Right lobe of liver (tissue), 4 donors: ENCODE data around the gene ABHD11.

Experiments
- POLR2A ChIP-seq: fragments of 450-650 bp; IDR thresholded peaks from one replicate; pipeline ENCODE4 v1.6.1; 2017; ENCODE audit warnings: antibody characterized with exemption, mild to moderate bottlenecking
- TF ChIP-seq, protein P1 (sequence below), 4 donors: fragments of 200-600 bp in 3 of 4; fragments of 450-650 bp in 1 of 4; IDR thresholded peaks; one replicate each; pipeline versions ENCODE4 v1.5.1 to v1.8.0; 2016 to 2022; ENCODE audit warnings: antibody characterized with exemption in 4 of 4, mild to moderate bottlenecking in 2 of 4
- donor health status: DM: no; HTN: no; CAD: no.
- donor health status: DM: no; HTN: no; CAD: no.
- donor health status: DM: no; HTN: yes; CAD: no.

DNA sequence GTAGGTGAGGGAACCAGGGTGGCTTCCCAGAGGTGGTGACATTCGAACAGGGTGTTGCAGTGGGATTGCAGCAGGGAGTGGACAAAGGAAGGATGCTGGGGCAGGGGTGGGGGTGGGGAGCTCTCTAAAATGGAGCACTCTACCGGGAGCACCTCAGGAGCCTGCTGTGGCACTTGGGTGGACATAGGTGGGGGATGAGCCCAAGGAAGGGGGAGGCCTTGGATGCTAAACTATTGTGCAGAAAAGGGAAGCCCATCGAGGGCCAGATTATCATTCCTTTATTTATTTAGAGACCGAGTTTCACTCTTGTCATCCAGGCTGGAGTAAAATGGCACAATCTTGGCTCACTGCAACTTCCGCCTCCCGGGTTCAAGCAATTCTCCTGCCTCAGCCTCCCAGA lies 15.8 kb downstream of the ABHD11 start:
- TF ChIP-seq, protein P1, sequence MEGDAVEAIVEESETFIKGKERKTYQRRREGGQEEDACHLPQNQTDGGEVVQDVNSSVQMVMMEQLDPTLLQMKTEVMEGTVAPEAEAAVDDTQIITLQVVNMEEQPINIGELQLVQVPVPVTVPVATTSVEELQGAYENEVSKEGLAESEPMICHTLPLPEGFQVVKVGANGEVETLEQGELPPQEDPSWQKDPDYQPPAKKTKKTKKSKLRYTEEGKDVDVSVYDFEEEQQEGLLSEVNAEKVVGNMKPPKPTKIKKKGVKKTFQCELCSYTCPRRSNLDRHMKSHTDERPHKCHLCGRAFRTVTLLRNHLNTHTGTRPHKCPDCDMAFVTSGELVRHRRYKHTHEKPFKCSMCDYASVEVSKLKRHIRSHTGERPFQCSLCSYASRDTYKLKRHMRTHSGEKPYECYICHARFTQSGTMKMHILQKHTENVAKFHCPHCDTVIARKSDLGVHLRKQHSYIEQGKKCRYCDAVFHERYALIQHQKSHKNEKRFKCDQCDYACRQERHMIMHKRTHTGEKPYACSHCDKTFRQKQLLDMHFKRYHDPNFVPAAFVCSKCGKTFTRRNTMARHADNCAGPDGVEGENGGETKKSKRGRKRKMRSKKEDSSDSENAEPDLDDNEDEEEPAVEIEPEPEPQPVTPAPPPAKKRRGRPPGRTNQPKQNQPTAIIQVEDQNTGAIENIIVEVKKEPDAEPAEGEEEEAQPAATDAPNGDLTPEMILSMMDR (IDR thresholded peaks at IDR 0.05) = no peak
- TF ChIP-seq POLR2A = no peak
